Ishikawa (cell line): ENCODE results near the gene ANXA2.

ENCODE experiments used
- CEBPB ChIP-seq: IDR thresholded peaks from 2 replicates; pipeline ENCODE4 v1.6.1; 2012
- CREB1 ChIP-seq: IDR thresholded peaks from 2 replicates; pipeline ENCODE4 v1.6.1; 2012; ENCODE audit warnings: low read depth
- EGR1 ChIP-seq: IDR thresholded peaks from 2 replicates; pipeline ENCODE4 v1.6.1; 2012
- EP300 ChIP-seq: IDR thresholded peaks from 2 replicates; pipeline ENCODE4 v1.6.1; 2012; ENCODE audit warnings: borderline replicate concordance
- FOXM1 ChIP-seq: IDR thresholded peaks from 2 replicates; pipeline ENCODE4 v1.6.1; 2012; ENCODE audit warnings: low read depth, borderline replicate concordance
- MAX ChIP-seq: IDR thresholded peaks from 2 replicates; pipeline ENCODE4 v1.6.1; 2012
- NFIC ChIP-seq: IDR thresholded peaks from 2 replicates; pipeline ENCODE4 v1.6.1; 2012
- RAD21 ChIP-seq: IDR thresholded peaks from 2 replicates; pipeline ENCODE4 v1.6.1; 2012; ENCODE audit warnings: low read depth
- REST ChIP-seq: IDR thresholded peaks from 2 replicates; pipeline ENCODE4 v1.6.1; 2012; ENCODE audit warnings: low read depth, mild to moderate bottlenecking
- TAF1 ChIP-seq: IDR thresholded peaks from 2 replicates; pipeline ENCODE4 v1.6.1; 2012; ENCODE audit warnings: low read depth, mild to moderate bottlenecking
- TCF12 ChIP-seq: IDR thresholded peaks from 2 replicates; pipeline ENCODE4 v1.6.1; 2012; ENCODE audit warnings: low read depth
- TEAD4 ChIP-seq: IDR thresholded peaks from 2 replicates; pipeline ENCODE4 v1.6.1; 2012
- USF1 ChIP-seq: IDR thresholded peaks from 2 replicates; pipeline ENCODE4 v1.6.1; 2012
- YY1 ChIP-seq: IDR thresholded peaks from 2 replicates; pipeline ENCODE4 v1.6.1; 2012; ENCODE audit warnings: low read depth
- ZBTB7A ChIP-seq: IDR thresholded peaks from 2 replicates; pipeline ENCODE4 v1.6.1; 2012; ENCODE audit warnings: low read depth

The ANXA2 gene

DNA sequence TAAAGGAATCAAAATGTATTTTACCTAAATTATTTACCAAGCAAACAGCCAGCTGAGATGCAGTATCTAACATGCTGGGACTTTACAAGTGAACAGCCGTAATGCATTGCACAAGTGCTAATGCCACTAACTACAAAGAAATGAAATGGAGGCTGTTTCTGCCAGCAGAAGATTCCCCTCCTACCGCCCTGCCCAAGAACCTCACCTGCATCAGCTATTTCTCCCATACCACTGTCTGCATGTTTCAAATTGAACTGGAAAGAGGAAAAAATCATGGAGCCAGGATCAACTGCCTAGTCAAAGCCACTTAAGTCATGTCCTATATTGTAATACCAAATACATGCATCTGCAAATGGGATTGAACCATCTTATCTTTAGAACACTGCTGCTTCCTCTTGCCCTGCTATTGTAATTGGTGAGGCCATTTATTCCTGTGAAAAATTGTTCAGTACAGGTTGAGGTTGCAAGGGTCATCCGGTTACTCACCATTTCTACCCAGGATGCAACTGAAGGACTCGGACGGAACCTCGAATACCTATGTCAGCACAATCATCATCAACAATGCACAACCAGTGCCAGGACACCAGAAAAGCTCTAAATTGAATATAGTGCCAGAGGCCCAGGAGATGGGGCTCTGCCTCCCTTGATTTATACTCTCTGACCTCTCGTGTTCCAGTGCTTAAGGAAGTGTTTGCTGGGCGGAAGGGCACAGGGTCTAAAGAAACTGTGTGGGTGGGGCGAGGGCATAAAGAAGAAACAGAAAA is 27.5 kb downstream of the ANXA2 start:
- TF ChIP-seq CREB1 (no peak), EP300 (0 out of 2 replicates have a peak, but pooled peaks have one; percentile 22), TAF1 (no peak)

DNA sequence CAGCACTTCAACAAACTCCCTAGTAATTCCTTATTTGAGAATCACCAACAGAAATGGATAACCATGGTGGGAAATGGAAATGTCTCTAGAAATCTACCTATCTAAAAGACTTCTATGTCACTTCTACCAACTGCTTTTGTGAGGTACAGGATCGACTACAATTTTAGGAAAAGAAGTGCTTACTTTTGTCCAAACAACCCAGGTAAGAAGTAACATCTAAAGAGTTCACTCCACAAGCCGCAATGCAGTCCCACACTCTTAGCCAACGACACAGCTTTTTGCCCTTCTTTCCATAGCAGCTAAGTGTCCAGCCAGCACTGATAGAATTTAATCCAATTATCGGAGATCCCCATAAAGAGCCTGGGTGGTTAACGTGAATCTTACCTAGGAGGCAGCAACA is 28.1 kb downstream of the ANXA2 start:
- TF ChIP-seq TEAD4 (no peak), FOXM1 (no peak), NFIC (no peak), RAD21 (no peak), CEBPB (no peak), TCF12 (no peak), EGR1 (no peak), CREB1 (no peak), ZBTB7A (no peak), TAF1 (no peak), USF1 (no peak), REST (no peak), YY1 (no peak), EP300 (no peak), MAX (no peak)

- no peak for TF ChIP-seq MAX
- TF ChIP-seq EGR1, result no peak
- no peak for TF ChIP-seq CEBPB
- no peak for TF ChIP-seq TAF1
Observed at GRCh38 chr15:60364612-60364924, 33.2 kb downstream of the ANXA2 start.

- TF ChIP-seq EP300, result no peak
Observed at GRCh38 chr15:60363903-60364611, 33.7 kb downstream of the ANXA2 start.

- TF ChIP-seq CEBPB (no peak), CREB1 (no peak), TEAD4 (no peak), RAD21 (no peak), ZBTB7A (no peak), MAX (no peak), TAF1 (no peak), REST (no peak), TCF12 (no peak), EP300 (no peak), FOXM1 (no peak), USF1 (no peak), EGR1 (no peak)
Observed at GRCh38 chr15:60363087-60363549, 34.7 kb downstream of the ANXA2 start.

GRCh38 chr15:60362321-60363086 is 35.3 kb downstream of the ANXA2 start:
- TF ChIP-seq TCF12 (no peak), CREB1 (no peak), NFIC (no peak), USF1 (no peak), MAX (no peak), TEAD4 (no peak), EGR1 (no peak), YY1 (no peak), ZBTB7A (no peak), RAD21 (no peak), REST (no peak)
